T-helper 17 cell (primary cell): Measurements from ENCODE around the gene RAB29. TPM values are rescaled to one million over a fixed set of nuclear protein-coding genes. Genes with fewer than 3 reads are reported as not detected.

ENCODE experiments used
- ATAC-seq: fragments of 150-1000 bp; cut with Tn5 transposase; 2 replicates; pipeline ENCODE4 v1.10.0; 2021; ENCODE audit warnings: mild to moderate bottlenecking, moderate library complexity
- DNase-seq, 3 donors: peaks; one replicate each; pipeline versions ENCODE4 v3.0.0 to v3.0.0-alpha.2; 2020 to 2021
- H3K9me3 ChIP-seq: one replicate; pipeline ENCODE4 v1.7.0; 2013; ENCODE audit warnings: low read length, mild to moderate bottlenecking; ENCODE audit not compliant: control insufficient read depth, poor library complexity, severe bottlenecking
- H3K27ac Mint-ChIP-seq: one replicate; pipeline ENCODE4 v1.8.0; 2022; ENCODE audit warnings: mild to moderate bottlenecking, moderate library complexity, mixed read lengths
- H3K27me3 Mint-ChIP-seq: one replicate; pipeline ENCODE4 v1.8.0; 2022; ENCODE audit warnings: mixed read lengths
- H3K36me3 Mint-ChIP-seq: one replicate; pipeline ENCODE4 v1.8.0; 2022; ENCODE audit warnings: low read depth, mixed read lengths
- H3K4me1 Mint-ChIP-seq: one replicate; pipeline ENCODE4 v1.8.0; 2022; ENCODE audit warnings: mild to moderate bottlenecking, mixed read lengths
- H3K4me3 Mint-ChIP-seq: one replicate; pipeline ENCODE4 v1.8.0; 2022; ENCODE audit warnings: mild to moderate bottlenecking, moderate library complexity, mixed read lengths
- total RNA-seq, 4 donors: library from RNA in 2 of 4; stranded (reverse) in 2 of 4; gene quantifications; one replicate each; pipeline ENCODE4 v1.2.3 and lab custom pipeline; 2022 to 2026

The RAB29 gene
- total RNA-seq, 2 donors from 2014 or later = 30.5 to 38.2 TPM

DNA sequence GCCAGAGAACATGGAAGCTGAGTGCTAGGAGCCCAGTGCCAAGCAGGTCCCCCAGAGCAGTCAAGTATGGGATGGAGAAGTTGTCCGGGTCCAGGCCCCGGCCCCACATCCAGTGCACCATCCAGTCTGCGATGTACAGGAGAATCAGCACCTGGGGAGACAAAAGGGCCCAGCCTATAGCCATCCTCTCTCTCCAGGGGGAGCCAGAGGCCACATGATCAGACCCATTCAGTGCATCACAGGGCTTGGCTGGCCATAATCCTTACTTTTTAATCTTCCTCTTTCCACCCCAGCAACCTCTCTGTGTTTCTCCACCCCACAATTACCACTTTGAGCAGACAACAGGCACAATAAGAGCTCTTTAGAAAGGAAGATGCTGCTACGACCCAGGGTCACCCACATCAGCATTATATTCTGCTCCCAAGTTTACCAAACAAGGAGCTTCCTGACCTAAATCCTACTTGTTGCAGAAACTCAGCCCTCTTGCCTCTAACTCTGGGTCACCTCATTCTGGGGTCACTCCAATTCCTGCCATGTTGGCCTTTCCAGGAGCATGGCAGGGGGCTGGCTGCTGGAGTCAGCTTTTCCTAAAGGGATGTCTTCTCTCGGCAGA, 16.4 kb upstream of the RAB29 start:
- no peak overlapping the region for H3K27ac Mint-ChIP-seq
- no peak overlapping the region for H3K4me3 Mint-ChIP-seq
- H3K9me3 ChIP-seq = no peaks in the 10 kb centered on the region
- peaks cover 13% of the 10 kb centered on the region for H3K36me3 Mint-ChIP-seq
- peaks cover 13% of the 10 kb centered on the region for H3K4me1 Mint-ChIP-seq
- ATAC-seq (peak; percentile 92), DNase-seq (peak; percentile 23 to 44 (median 27))
- H3K27me3 Mint-ChIP-seq = no peaks in the 10 kb centered on the region

DNA sequence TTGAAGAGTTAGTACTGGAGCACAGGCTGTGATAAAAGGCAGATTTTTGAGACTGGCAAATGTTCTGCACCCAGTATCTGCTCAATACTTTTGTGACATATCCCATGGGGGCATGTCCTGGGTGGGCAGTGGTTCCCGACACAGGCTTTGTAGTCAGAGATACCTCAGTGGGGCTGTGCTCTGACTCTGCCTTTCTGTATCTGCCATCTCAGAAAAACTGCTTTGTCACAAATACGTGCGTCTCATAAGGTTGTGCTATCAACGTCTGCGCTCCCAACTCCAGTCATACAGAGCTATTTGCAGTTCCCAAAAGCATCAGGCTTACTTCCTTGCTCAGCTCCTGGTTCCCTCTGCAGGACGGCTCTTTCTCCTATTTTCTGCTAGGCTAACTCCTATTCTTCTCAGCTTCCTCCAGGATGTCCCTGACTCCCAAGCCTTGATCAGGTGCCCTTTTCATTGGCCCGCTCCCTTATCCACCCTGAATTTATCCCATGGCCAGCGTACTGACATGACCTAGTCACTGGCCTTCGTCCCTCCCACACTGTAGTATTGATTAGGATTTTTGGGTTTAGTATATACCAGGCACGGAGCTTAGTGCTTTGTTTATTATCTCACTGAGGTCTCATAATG, 12.1 kb upstream of the RAB29 start:
- H3K27me3 Mint-ChIP-seq = no peaks in the 10 kb centered on the region
- ATAC-seq = no peak
- no peak overlapping the region for H3K27ac Mint-ChIP-seq
- H3K9me3 ChIP-seq = no peaks in the 10 kb centered on the region
- no peak for DNase-seq
- H3K36me3 Mint-ChIP-seq = peaks cover 9% of the 10 kb centered on the region
- no peak overlapping the region for H3K4me3 Mint-ChIP-seq
- peaks cover 15% of the 10 kb centered on the region for H3K4me1 Mint-ChIP-seq

DNA sequence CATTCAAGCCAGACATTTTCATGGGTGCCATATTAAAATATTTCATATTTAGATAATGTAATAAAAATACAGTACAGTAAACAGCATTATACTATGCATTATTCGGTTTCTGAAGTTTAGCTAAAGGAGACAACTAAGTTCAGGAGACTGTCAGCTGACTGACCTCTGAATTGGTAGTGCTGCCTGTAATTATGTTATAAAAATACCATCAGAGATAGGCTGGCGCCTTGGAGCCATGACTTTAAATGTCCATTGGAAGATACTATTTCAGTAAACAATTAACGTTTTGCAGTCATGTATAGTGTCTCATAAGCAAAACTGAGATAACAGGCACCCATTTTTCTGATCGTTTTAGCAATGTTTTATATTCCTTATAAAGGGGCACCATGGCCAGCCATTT, 11.3 kb upstream of the RAB29 start:
- H3K9me3 ChIP-seq = no peaks in the 10 kb centered on the region
- ATAC-seq (no peak), DNase-seq (no peak)
- Mint-ChIP-seq H3K4me1 (peaks cover 11% of the 10 kb centered on the region), H3K27ac (no peak overlapping the region), H3K4me3 (no peak overlapping the region), H3K36me3 (peaks cover 9% of the 10 kb centered on the region), H3K27me3 (no peaks in the 10 kb centered on the region)

DNA sequence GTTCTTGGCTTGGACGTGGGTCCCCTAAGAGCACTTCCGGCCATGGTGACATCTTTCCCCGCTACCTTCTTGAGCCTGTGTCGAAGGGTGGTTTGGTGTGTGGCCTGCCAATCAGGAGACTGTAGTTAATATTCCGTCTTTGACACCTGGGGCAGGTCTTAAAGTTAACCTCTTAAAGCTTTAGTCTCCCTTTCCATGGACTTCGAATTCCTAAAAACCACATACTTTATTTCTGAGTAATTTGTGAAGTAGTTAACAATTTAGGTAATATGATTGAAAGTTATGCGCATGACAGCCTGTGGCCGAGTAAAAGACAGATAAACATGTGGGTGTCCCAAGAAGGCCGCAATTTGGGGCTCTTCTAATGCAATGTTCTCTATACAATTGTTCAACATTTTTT, 10.2 kb upstream of the RAB29 start:
- Mint-ChIP-seq H3K4me1 (peaks cover 10% of the 10 kb centered on the region), H3K27ac (no peak overlapping the region)

DNA sequence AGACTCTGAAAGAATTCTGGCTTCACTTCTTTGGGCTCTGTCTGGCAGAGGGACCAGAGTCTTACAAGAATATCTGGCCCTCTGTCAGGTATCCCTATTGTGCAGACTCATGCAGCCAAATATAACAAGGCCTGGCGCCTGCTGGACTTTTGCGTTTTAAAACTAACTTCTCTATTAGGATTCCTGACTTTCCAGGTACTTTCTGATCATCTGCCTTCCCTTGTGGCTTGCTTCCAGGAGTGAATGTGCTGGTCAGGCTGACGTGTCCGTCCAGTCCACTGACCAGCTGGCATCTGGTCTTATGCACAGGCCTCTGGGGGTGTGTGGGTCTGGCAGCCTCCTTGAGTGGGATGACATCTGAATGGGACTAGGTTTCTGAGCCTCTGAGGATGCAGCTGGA, 8.6 kb upstream of the RAB29 start:
- no peaks in the 10 kb centered on the region for H3K27me3 Mint-ChIP-seq
- DNase-seq (no peak), ATAC-seq (no peak)
- H3K36me3 Mint-ChIP-seq = no peaks in the 10 kb centered on the region
- no peak overlapping the region for H3K27ac Mint-ChIP-seq
- peaks cover 11% of the 10 kb centered on the region for H3K4me1 Mint-ChIP-seq
- no peaks in the 10 kb centered on the region for H3K9me3 ChIP-seq
- no peak overlapping the region for H3K4me3 Mint-ChIP-seq

More for the DNA sequence above, 10.2 kb upstream of the RAB29 start:
- ATAC-seq (no peak), DNase-seq (no peak)
- no peaks in the 10 kb centered on the region for H3K9me3 ChIP-seq
- Mint-ChIP-seq H3K36me3 (peaks cover 5% of the 10 kb centered on the region), H3K4me3 (no peak overlapping the region), H3K27me3 (no peaks in the 10 kb centered on the region)

DNA sequence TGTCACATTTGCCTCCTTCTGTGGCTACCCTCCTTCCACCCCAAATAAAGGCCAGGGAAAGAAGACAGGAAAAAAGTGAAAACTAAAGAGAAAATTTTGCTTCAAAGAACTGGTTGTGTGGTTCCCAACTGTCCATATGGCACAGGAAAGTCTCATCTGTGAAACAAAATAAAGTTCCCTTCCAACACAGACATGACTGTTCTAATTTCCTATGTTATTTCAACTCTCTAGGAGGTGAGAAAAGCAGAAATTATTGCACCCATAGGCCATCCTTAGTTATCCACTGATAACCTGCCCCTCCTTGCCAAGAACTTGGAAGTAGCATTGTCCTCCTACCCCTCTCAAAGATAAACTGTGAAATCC, 8.1 kb upstream of the RAB29 start:
- no peaks in the 10 kb centered on the region for H3K9me3 ChIP-seq
- Mint-ChIP-seq H3K27me3 (no peaks in the 10 kb centered on the region), H3K4me3 (no peak overlapping the region), H3K36me3 (no peaks in the 10 kb centered on the region), H3K4me1 (peaks cover 11% of the 10 kb centered on the region), H3K27ac (peak overlapping the region; percentile 24)
- ATAC-seq (no peak), DNase-seq (no peak)

DNA sequence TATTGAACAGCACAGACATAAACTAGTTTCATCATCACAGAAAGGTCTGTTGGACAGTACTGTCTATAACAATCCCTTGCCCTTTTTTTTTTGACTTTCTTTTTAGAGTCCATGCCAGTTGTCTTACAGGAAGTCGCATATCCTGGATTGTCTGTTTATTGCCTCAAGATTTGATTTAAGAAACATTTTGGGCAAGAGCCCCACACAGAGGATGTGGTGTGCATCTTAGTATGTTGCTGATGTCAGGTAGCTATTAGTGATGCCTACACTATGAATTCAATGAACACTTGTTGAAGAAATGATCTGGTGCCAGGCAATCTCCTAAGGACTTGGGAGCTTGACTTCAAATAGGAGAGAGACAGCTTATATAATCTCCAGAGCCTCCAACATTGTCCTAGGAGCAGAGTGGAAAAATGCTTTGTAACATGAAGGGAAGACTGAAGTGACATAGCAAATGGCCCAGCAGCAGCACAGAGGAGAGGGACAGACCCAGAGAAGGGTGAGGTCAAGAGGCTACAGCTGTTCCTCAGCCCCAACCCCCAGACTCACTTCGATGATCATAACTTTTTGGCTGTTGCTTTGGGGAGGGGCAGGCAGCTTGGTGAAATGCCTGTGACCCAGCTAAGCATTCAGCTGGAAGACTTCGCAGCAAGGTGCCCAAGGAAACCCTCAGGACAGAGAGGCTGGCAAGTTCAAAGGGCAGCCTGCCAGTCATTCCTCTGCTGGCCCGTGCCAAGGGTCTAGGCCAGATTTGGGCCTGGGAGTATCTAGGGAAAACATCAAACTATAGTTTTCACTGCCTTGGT, 7.5 kb upstream of the RAB29 start:
- H3K36me3 Mint-ChIP-seq = no peaks in the 10 kb centered on the region
- ATAC-seq (peak; percentile 54), DNase-seq (no peak)
- H3K27ac Mint-ChIP-seq = peak overlapping the region; percentile 24
- H3K9me3 ChIP-seq = no peaks in the 10 kb centered on the region
- peaks cover 14% of the 10 kb centered on the region for H3K4me1 Mint-ChIP-seq
- no peak overlapping the region for H3K4me3 Mint-ChIP-seq
- H3K27me3 Mint-ChIP-seq = no peaks in the 10 kb centered on the region

DNA sequence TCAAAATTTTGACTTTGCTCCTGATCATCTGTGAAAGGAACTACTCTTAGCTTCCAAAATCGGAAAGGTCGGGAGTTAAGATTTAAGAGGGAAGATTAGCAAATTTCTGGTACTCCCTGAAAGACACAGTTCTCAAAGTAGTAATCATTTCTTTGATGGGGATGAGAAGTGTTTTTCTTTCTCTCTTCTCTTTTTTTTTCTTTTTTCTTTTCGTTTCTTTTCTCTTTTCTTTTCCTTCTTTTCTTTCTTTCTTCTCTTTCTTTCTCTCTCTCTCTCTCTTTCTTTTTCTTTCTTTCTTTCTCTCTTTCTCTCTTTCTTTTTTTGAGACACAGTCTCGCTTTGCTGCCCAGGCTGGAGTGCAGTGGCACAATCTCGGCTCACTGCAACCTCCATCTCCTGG, 5.1 kb upstream of the RAB29 start:
- no peak overlapping the region for H3K4me3 Mint-ChIP-seq
- H3K27ac Mint-ChIP-seq = no peak overlapping the region

DNA sequence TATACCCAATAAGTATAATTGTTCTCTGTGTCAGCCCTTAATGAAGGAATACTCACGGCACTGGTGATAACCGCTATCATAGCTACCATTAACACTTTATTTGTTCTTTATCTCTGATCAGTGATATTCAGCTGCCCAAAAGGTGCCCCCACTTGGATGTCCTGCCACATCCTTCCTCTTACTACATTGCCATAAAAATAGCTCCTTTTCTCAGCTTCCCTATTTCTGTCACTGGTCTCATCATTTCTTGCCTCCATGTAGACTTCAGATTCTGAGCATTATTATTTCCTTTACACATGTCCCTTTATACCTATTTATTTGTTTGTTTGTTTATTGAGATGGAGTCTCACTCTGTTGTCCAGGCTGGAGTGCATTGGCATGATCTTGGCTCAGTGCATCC, 2.7 kb upstream of the RAB29 start:
- ATAC-seq (no peak), DNase-seq (no peak)
- Mint-ChIP-seq H3K27me3 (no peaks in the 10 kb centered on the region), H3K4me3 (no peak overlapping the region), H3K4me1 (peaks cover 32% of the 10 kb centered on the region), H3K36me3 (peaks cover 2% of the 10 kb centered on the region), H3K27ac (peak overlapping the region; percentile 89)
- H3K9me3 ChIP-seq = no peaks in the 10 kb centered on the region

More for the DNA sequence above, 5.1 kb upstream of the RAB29 start:
- H3K4me1 Mint-ChIP-seq = peaks cover 22% of the 10 kb centered on the region
- peaks cover under 1% of the 10 kb centered on the region for H3K36me3 Mint-ChIP-seq
- no peaks in the 10 kb centered on the region for H3K9me3 ChIP-seq
- DNase-seq (no peak), ATAC-seq (no peak)
- H3K27me3 Mint-ChIP-seq = no peaks in the 10 kb centered on the region

DNA sequence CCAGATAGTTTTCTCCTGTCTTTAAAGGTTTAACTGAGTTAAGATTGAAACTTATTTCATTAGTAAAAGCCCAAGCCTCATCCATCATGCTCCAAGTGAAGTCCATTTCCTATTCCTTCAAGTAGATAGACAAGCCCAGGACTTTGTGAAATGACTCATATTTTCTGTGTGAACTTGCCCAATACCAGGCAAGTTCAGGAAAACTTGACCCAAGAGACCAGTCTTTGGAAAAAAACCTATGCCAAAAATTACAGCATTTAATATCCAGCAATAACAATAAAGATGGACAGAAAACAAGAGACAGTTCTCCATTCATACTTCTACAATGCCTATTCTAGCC, 405 bp upstream of the RAB29 start:
- H3K9me3 ChIP-seq = no peaks in the 10 kb centered on the region
- peaks cover 46% of the 10 kb centered on the region for H3K4me1 Mint-ChIP-seq
- peak overlapping the region; percentile 97 for H3K27ac Mint-ChIP-seq
- ATAC-seq (no peak), DNase-seq (no peak)
- H3K27me3 Mint-ChIP-seq = no peaks in the 10 kb centered on the region
- peak overlapping the region; percentile 99 for H3K4me3 Mint-ChIP-seq
- peaks cover 2% of the 10 kb centered on the region for H3K36me3 Mint-ChIP-seq

DNA sequence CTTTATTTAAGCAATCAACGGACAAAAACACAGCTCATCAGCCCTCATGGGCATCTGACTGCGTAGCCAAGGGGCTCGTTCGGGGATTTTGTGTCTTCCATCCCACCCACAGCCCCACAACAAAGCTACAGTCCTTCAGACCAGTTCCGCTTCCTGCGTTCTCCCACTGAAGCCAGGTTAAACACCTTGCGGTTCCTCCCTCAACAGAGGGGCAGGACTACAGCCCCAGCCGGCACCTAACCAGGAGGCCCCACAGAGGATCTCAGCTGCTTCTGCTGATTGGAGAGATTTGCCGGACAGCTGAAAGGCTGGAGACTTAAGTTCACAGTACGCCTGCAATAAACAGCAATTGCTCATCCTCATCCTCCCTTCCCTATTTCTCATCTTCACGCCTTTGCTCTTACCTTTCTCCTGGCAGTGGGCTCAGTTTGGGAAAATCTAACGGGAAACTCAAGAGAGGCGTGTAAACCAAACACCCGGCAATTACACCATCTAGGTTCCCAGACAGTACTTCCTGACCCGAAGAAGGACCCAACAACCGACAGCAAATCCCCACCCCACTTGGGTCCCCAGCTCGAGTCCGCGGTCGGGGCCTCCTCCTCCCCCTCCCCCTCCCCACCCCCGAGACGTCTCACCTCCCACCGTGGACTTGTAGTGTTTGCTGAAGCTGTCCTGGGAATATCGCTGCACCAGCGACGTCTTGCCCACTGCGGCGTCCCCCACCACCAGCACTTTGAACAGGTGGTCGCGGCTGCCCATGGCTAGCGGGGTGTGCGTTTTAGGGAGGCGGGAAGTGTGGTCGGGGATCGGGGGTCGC, 876 bp downstream of the RAB29 start:
- peaks cover 4% of the 10 kb centered on the region for H3K36me3 Mint-ChIP-seq
- ATAC-seq = peak; percentile 36
- no peaks in the 10 kb centered on the region for H3K9me3 ChIP-seq
- peaks cover 45% of the 10 kb centered on the region for H3K4me1 Mint-ChIP-seq
- DNase-seq = peak; percentile 21 to 42 (median 27)
- H3K4me3 Mint-ChIP-seq = peak overlapping the region; percentile 99
- H3K27ac Mint-ChIP-seq = peak overlapping the region; percentile 97
- H3K27me3 Mint-ChIP-seq = no peaks in the 10 kb centered on the region

DNA sequence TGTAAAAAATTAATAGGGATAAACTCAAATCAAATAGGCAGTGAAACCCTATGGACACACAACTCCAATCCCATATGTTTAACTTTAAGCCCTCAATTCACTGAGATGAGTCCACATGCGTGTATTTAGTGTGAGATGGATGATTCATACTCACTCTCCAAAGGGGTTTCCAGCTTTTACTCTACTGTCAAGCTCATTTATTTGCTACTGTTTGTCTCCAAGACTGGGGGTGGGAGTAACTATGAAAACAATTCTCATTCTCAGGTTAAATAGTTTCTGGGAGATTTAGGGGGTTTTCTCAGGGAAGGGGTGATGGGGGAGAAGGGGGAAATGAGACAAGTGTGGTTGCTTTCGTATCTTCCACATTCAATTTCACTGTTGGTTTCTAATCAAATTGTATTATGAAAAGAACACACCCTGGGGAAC, 2.7 kb downstream of the RAB29 start:
- peak overlapping the region; percentile 66 for H3K4me3 Mint-ChIP-seq
- no peak for ATAC-seq
- DNase-seq = no peak
- H3K36me3 Mint-ChIP-seq = peaks cover 4% of the 10 kb centered on the region
- H3K9me3 ChIP-seq = no peaks in the 10 kb centered on the region
- peaks cover 41% of the 10 kb centered on the region for H3K4me1 Mint-ChIP-seq
- H3K27ac Mint-ChIP-seq = peak overlapping the region; percentile 97
- H3K27me3 Mint-ChIP-seq = no peaks in the 10 kb centered on the region

DNA sequence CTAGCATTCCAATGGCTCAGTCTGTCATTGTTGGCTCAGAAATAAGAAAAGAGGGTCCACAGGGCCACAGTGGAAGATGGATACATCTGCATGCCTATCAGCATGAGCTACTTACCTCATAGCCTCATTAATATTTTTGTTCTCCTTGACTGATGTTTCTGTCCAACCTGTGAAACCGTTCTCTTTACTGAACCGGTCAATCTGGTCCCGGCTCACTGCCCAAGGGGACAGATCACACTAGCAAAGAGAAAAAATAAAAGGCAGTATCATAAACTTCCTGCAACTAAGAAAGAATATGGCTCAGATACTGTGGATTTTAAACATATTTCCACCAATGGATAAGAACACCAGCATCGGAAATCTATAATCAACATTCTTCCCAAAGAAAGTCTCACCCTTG, 4.7 kb downstream of the RAB29 start:
- ATAC-seq (no peak), DNase-seq (no peak)
- no peaks in the 10 kb centered on the region for H3K9me3 ChIP-seq
- H3K4me1 Mint-ChIP-seq = peaks cover 36% of the 10 kb centered on the region
- H3K4me3 Mint-ChIP-seq = peak overlapping the region; percentile 78
- H3K27me3 Mint-ChIP-seq = no peaks in the 10 kb centered on the region
- H3K36me3 Mint-ChIP-seq = peaks cover 4% of the 10 kb centered on the region
- peak overlapping the region; percentile 97 for H3K27ac Mint-ChIP-seq
